Pancreas (tissue), 10 donors: ENCODE measurements around the gene UGT1A9. TPM values are rescaled to one million over a fixed set of nuclear protein-coding genes. Genes with fewer than 3 reads are reported as not detected.

ENCODE experiments used
- ATAC-seq, 4 donors: fragments of 200-7000 bp; cut with Tn5 transposase; one replicate each; pipeline versions ENCODE4 v1.8.0 to v1.9.1; 2020; ENCODE audit warnings: mild to moderate bottlenecking in 4 of 4, moderate library complexity in 4 of 4
- DNase-seq, 6 donors: peaks; one replicate each; pipeline ENCODE4 v3.0.0-alpha.2; 2020
- FAIRE-seq: peaks from 2 replicates; lab custom pipeline; 2012; peaks lifted over from hg19 to GRCh38; lab: Jason Lieb, UNC
- H3K27ac ChIP-seq, 4 donors: fragments of 200-600 bp; sonication (generic); 1 replicate in 3 of 4; 2 replicates in 1 of 4; pipeline versions ENCODE4 v1.5.0 to v1.8.0; 2020
- H3K27me3 ChIP-seq, 4 donors: fragments of 200-600 bp; one replicate each; pipeline ENCODE4 v1.8.0; 2021
- H3K36me3 ChIP-seq, 3 donors: fragments of 200-600 bp; sonication (generic) in 1 of 3; one replicate each; pipeline versions ENCODE4 v1.5.0 to v1.8.0; 2020 to 2021
- H3K4me1 ChIP-seq, 3 donors: fragments of 200-600 bp; one replicate each; pipeline ENCODE4 v1.8.0; 2021
- H3K4me3 ChIP-seq, 4 donors: fragments of 200-600 bp; sonication (generic) in 2 of 4; one replicate each; pipeline versions ENCODE4 v1.5.0 to v1.8.0; 2020 to 2021
- H3K9me3 ChIP-seq, 4 donors: fragments of 200-600 bp; one replicate each; pipeline ENCODE4 v1.8.0; 2021
- WGBS, 2 donors: extraction: QIAGEN DNeasy Blood & Tissue Kit; methylation state at CpG; one replicate each; pipeline ENCODE4 v1.1.7; 2013; 5-methylcytosine and 5-hydroxymethylcytosine counted together
- intact Hi-C, 3 donors: fragments of 100-400 bp; cut with DNase I; formaldehyde crosslinking; loops; one replicate each; pipeline versions ENCODE4 v1.11.1 to v1.14.2; 2022
- polyA plus RNA-seq, 2 donors: library from polyadenylated mRNA; stranded (reverse); fragments of 200-250 nt; gene quantifications; one replicate each; pipeline ENCODE4 v1.2.3, GENCODE V29; 2013
- total RNA-seq, 6 donors: library from RNA; stranded (reverse); fragmentation: NEBNext Ultra II Directional in 4 of 6; extraction: Animal tissue kit (Norgen Biotek cat#: 25700) in 4 of 6; gene quantifications; one replicate each; pipeline versions ENCODE4 v1.2.1 to v1.2.4, GENCODE V29; 2021 to 2023
- TF ChIP-seq, protein P1 (sequence below), 4 donors: fragments of 200-600 bp; sonication (generic) in 3 of 4; IDR thresholded peaks; one replicate each; pipeline versions ENCODE4 v1.5.0 to v1.8.0; 2021; ENCODE audit warnings: antibody characterized with exemption in 4 of 4
- donor health status: healthy with polysubstance abuse.
- donor health status: DM: no; HTN: no; CAD: no; lungs with moderate emphysema.
- donor health status: DM: no; HTN: no; CAD: no.
- donor health status: control.
- donor health status: control.
- donor health status: Bipolar disorder and iron deficiency.
- donor health status: DM: yes; HTN: yes; CAD: no.
- donor health status: DM: no; HTN: no; CAD: no.
- donor health status: DM: no; HTN: no; CAD: no.
- donor health status: DM: yes; HTN: yes; CAD: no.

The UGT1A9 gene
- total and polyA plus RNA-seq, 8 donors: 0.09 TPM; not detected in 7

DNA sequence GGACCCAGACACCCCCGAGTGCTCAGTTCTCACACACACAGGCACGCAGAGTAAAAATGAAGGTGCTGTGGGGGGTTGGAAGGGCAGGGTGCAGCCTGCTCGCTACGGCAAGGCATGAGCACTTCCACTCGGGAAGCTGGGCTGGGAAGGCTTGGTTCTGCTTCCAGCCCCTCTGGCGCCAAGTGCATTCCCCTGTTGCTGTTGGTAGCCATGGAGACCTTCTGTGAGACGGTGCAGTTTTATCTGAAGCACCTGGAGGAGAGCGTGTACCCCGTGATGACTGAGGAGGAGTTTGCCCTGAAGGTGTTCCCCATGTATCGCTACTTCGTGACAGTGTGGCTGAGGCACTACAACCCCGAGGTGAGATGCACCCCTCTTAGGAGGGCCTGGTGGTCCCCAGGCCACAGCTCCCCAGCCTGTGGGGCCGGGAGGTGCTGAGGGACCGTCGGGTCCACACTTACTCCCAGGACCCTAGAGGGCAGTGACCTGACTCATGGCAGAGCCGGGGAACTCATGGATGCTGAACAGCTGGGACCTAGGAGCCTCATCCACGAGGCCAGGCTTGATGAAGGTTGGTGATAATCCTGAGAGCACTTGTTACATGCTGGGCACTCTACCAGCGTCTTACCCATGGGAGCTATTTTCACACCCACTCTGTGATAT is 121.9 kb downstream of the UGT1A9 start:
- FAIRE-seq: no peak

DNA sequence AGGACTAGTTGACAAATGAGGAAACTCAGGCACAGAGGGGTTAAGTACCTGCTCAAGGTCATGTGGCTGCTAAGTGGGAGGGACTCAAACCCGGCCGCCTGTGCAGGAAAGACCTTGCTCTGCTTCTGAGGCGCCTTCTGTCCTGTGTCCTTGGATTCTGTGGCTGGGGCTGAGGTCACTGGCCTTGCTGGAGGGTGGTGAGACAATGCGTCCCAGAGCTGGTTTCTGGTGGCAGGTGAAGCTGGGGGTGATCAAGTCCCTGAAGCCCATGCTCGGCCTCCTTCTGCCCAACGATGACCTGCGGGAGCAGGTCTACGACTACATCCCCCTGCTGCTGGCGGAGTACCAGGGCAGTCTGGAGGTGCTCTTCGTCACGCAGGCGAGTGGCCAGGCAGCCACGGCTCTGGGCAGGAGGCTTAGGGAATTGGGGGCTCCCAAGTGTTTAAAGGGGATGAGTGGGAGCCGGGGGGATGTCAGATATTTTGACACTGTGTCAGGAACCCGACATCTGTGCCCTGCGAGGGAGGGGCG is 122.5 kb downstream of the UGT1A9 start:
- no peaks in the 10 kb centered on the region for H3K27me3 ChIP-seq
- TF ChIP-seq, protein P1, sequence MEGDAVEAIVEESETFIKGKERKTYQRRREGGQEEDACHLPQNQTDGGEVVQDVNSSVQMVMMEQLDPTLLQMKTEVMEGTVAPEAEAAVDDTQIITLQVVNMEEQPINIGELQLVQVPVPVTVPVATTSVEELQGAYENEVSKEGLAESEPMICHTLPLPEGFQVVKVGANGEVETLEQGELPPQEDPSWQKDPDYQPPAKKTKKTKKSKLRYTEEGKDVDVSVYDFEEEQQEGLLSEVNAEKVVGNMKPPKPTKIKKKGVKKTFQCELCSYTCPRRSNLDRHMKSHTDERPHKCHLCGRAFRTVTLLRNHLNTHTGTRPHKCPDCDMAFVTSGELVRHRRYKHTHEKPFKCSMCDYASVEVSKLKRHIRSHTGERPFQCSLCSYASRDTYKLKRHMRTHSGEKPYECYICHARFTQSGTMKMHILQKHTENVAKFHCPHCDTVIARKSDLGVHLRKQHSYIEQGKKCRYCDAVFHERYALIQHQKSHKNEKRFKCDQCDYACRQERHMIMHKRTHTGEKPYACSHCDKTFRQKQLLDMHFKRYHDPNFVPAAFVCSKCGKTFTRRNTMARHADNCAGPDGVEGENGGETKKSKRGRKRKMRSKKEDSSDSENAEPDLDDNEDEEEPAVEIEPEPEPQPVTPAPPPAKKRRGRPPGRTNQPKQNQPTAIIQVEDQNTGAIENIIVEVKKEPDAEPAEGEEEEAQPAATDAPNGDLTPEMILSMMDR (IDR thresholded peaks at IDR 0.05): no peak
- DNase-seq (peak in 1 of 6 donors; percentile 21), ATAC-seq (no peak), FAIRE-seq (no peak)
- H3K4me1 ChIP-seq: no peaks in the 10 kb centered on the region
- WGBS, 2 donors: 59 to 66% methylated on average over 17 of the region's 17 CpGs
- H3K9me3 ChIP-seq: no peaks in the 10 kb centered on the region
- H3K4me3 ChIP-seq: no peak overlapping the region
- H3K27ac ChIP-seq: no peak overlapping the region
- H3K36me3 ChIP-seq: no peaks in the 10 kb centered on the region
- intact Hi-C loops: no loop called here

More for the DNA sequence above, 121.9 kb downstream of the UGT1A9 start:
- Histone ChIP-seq H3K9me3 (no peaks in the 10 kb centered on the region), H3K4me3 (no peak overlapping the region), H3K4me1 (no peaks in the 10 kb centered on the region), H3K27me3 (no peaks in the 10 kb centered on the region), H3K36me3 (no peaks in the 10 kb centered on the region), H3K27ac (no peak overlapping the region)
- DNase-seq (peak in 1 of 6 donors; percentile 24), ATAC-seq (no peak)
- TF ChIP-seq, protein P1 (IDR thresholded peaks at IDR 0.05): no peak
- intact Hi-C loops: no loop called here
- 72 to 79% methylated on average over 18 of the region's 18 CpGs for WGBS, 2 donors

DNA sequence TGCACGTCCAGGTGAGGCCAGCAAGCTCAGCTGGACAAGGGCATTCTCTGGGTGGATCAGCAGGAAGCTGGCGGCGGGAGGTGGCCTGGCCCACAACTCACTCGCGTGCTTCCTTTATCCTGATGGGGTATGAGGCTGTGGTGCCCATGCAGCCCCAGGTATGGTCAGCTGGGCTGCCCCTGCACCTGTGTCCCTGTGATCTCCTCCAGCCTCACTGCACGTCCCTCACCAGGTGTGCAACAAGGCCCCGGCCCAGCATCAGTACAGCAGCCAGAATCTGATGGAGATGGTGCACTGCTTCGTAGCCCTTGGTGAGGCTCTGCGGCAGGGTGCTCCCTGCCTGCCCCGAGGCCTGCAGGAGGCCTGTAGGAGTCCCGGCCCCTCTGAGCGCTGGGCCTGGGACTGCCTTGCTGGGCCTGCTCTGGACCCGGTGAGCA is 124.1 kb downstream of the UGT1A9 start:
- intact Hi-C loops: no loop called here
- 89 to 90% methylated on average over 13 of the region's 13 CpGs for WGBS, 2 donors
- Histone ChIP-seq H3K9me3 (no peaks in the 10 kb centered on the region), H3K27me3 (no peaks in the 10 kb centered on the region), H3K36me3 (no peaks in the 10 kb centered on the region), H3K4me1 (no peaks in the 10 kb centered on the region), H3K27ac (no peak overlapping the region), H3K4me3 (no peak overlapping the region)
- DNase-seq (peak in 1 of 6 donors; percentile 37), ATAC-seq (no peak), FAIRE-seq (no peak)
- TF ChIP-seq, protein P1 (IDR thresholded peaks at IDR 0.05): no peak

DNA sequence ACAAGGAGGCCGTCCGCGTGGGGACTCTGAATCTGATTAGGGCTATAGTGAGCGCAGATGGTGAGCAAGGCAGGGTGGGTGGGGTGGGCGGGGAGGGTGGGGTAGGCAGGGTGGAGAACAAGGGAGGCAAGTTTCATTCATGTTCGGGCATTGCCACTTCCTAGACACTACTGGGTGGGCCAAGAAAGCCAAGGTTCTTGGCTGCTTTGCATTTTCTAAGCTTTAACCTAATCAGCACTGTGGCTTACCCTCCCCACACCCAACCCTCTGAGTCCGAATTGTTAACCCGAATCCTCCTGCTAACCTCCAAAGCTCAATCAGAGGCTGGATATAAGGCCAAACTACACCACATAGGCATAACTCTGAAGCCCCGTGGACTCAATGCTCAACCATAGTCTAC is 124.6 kb downstream of the UGT1A9 start:
- no peaks in the 10 kb centered on the region for H3K27me3 ChIP-seq
- H3K4me3 ChIP-seq: no peak overlapping the region
- H3K27ac ChIP-seq: no peak overlapping the region
- TF ChIP-seq, protein P1 (IDR thresholded peaks at IDR 0.05): no peak
- ATAC-seq (no peak), DNase-seq (no peak), FAIRE-seq (no peak)
- intact Hi-C loops: no loop called here
- WGBS, 2 donors: 84 to 95% methylated on average over 9 of the region's 9 CpGs
- H3K36me3 ChIP-seq: no peaks in the 10 kb centered on the region
- no peaks in the 10 kb centered on the region for H3K4me1 ChIP-seq
- no peaks in the 10 kb centered on the region for H3K9me3 ChIP-seq
